Left ventricle myocardium inferior (tissue), 1 donor: Measurements from ENCODE around the gene SLC38A10. TPM values are rescaled to one million over a fixed set of nuclear protein-coding genes. Genes with fewer than 3 reads are reported as not detected.
A peak's percentile ranks its signal among the peaks of the same experiment; 100 is the strongest.

ENCODE experiments used
- DNase-seq: peaks from one replicate; pipeline ENCODE4 v3.0.0-alpha.2; 2020
- H3K27ac ChIP-seq: fragments of 200-600 bp; replicated peaks from 2 replicates; pipeline ENCODE4 v1.8.0; 2021
- H3K27me3 ChIP-seq: fragments of 200-600 bp; 2 replicates; pipeline ENCODE4 v1.8.0; 2021; ENCODE audit warnings: low read depth
- H3K36me3 ChIP-seq: fragments of 200-600 bp; 2 replicates; pipeline ENCODE4 v1.8.0; 2021
- H3K4me1 ChIP-seq: fragments of 200-600 bp; 2 replicates; pipeline ENCODE4 v1.8.0; 2021
- H3K4me3 ChIP-seq: fragments of 200-600 bp; 2 replicates; pipeline ENCODE4 v1.8.0; 2021; ENCODE audit warnings: mild to moderate bottlenecking, moderate library complexity
- H3K9me3 ChIP-seq: fragments of 200-600 bp; replicated peaks from 2 replicates; pipeline ENCODE4 v1.8.0; 2021
- intact Hi-C: fragments of 100-400 bp; cut with micrococcal nuclease; formaldehyde crosslinking; loops from one replicate; pipeline ENCODE4 v1.11.0; 2022
- total RNA-seq: library from RNA; stranded (reverse); fragmentation: NEBNext Ultra II Directional; extraction: Animal tissue kit (Norgen Biotek cat#: 25700); gene quantifications from one replicate; pipeline ENCODE4 v1.2.1, GENCODE V29; 2021
- TF ChIP-seq, protein P1 (sequence below): fragments of 200-600 bp; IDR thresholded peaks from 2 replicates; pipeline ENCODE4 v1.8.0; 2021; ENCODE audit warnings: antibody characterized with exemption, mild to moderate bottlenecking, borderline replicate concordance
- donor health status: DM: no; HTN: yes; CAD: no; lungs with severe emphysema.

SLC38A10 gene
- total RNA-seq, 1 donor from 2014 or later: 50.1 TPM

DNA sequence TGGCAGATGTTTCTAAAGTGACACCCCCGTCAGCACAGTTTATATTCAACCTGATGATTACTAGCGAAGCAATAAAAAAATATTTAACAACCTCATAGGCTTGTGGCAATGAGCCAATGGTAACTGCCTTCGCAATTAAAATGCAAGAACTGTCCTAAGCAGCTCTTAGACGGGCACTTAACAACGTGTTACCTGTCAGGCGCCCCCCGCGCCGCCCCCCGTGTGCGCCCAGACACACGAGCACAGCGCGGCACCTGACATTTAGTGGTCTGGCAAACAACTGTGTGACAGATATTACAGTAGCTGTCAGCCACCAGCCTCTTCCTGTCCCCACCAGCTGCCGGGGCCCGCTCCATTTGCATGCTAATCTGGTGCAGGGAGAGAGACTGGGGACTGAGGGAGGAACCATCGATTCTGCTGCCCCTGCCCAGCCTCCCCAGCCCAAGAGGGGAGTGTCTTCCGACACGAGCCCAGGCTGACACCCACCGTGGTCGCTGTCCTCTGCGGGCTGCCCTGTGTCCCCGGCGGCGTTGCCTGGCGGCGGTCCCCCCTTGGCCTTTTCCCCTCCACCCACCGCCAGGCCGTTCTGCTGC is 43.3 kb downstream of the SLC38A10 start:
- H3K36me3 ChIP-seq: peaks cover 29% of the 10 kb centered on the region
- peaks cover 41% of the 10 kb centered on the region for H3K4me1 ChIP-seq
- no peaks in the 10 kb centered on the region for H3K27me3 ChIP-seq
- DNase-seq: no peak
- TF ChIP-seq, protein P1, sequence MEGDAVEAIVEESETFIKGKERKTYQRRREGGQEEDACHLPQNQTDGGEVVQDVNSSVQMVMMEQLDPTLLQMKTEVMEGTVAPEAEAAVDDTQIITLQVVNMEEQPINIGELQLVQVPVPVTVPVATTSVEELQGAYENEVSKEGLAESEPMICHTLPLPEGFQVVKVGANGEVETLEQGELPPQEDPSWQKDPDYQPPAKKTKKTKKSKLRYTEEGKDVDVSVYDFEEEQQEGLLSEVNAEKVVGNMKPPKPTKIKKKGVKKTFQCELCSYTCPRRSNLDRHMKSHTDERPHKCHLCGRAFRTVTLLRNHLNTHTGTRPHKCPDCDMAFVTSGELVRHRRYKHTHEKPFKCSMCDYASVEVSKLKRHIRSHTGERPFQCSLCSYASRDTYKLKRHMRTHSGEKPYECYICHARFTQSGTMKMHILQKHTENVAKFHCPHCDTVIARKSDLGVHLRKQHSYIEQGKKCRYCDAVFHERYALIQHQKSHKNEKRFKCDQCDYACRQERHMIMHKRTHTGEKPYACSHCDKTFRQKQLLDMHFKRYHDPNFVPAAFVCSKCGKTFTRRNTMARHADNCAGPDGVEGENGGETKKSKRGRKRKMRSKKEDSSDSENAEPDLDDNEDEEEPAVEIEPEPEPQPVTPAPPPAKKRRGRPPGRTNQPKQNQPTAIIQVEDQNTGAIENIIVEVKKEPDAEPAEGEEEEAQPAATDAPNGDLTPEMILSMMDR: no peak
- H3K9me3 ChIP-seq: no peaks in the 10 kb centered on the region
- H3K27ac ChIP-seq: peak overlapping the region; percentile 61
- no peak overlapping the region for H3K4me3 ChIP-seq
- intact Hi-C loops: loop anchor here (5.0 to 10.0 kb wide), 2 partner anchors 223 to 350 kb away; no protein-coding TSS in a partner anchor

DNA sequence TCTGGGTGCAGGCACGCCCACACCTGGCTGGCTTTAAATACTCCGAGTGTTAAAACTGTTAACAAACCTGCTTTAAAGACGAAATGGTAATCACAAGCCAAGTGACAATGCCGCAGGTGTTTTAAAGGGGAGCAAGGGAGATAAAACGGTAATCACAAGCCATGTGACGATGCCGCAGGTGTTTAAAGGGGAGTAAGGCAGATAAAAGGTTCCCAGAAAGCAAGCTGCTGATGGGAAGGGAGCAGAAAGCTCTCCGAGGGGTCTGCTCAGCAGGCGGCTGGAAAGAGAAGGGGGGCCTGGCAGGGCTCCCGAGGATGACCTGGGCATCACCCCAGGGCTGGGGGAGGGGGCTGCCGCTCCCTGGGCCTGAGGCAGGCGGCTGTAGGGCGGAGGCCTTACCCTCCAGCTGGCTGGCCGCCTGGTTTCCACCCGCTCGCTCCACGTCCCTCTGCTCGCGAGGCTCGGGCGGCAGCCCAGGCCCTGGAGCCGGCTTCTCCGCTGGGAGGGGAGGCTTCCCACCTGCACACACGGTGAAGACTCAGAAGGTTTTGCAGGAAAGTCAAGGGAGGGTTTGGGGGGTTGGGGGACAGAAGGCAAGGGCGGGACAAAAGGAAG is 43.9 kb downstream of the SLC38A10 start:
- Histone ChIP-seq H3K4me3 (no peak overlapping the region), H3K27me3 (no peaks in the 10 kb centered on the region), H3K36me3 (peaks cover 29% of the 10 kb centered on the region), H3K27ac (peak overlapping the region; percentile 61), H3K4me1 (peaks cover 41% of the 10 kb centered on the region), H3K9me3 (no peaks in the 10 kb centered on the region)
- TF ChIP-seq, protein P1: no peak
- intact Hi-C loops: loop anchor here (5.0 to 10.0 kb wide), 2 partner anchors 224 to 351 kb away; no protein-coding TSS in a partner anchor
- DNase-seq: peak; percentile 56

DNA sequence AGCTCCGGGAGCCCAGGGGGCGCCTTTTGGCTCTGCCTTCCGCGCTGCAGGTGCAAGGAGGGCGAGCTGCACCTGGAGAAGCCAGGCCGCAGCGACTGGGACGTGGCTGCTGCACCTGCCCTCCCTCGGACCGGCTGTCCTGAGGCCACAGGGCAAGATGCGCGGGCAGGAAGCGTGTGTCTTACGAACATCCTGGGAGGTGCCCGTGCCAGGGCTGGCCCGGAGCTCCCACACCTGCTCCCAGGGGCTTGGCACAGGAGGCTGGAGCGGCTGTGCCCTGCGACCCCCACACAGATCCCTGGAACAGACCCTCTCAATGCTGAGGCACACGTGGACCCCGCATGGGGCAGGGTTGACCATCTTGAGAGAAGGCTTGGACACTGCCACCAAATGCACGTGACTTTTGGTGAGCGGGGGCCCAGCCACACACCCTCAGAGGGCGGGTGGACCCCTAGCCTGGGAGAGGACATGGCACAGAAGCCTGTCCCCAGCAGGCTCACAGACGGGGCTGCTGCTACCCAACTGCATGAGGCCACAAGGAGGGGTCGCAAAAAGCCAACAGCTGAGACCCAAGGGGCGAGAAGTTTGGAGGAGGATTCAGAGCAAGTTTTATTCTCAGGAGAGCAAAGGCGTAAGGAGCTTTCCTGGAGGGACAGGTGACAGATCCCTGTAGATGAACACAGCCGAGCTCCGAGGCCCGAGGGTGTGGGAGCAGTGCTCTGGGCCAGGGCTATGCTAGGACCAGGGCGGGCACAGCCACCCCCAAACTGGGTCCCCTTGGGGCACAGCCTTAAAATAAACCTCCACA is 44.6 kb downstream of the SLC38A10 start:
- Histone ChIP-seq H3K27me3 (no peaks in the 10 kb centered on the region), H3K4me3 (no peak overlapping the region), H3K36me3 (peaks cover 29% of the 10 kb centered on the region), H3K4me1 (peaks cover 37% of the 10 kb centered on the region), H3K9me3 (no peaks in the 10 kb centered on the region), H3K27ac (no peak overlapping the region)
- intact Hi-C loops: loop anchor here (5.0 to 10.0 kb wide), 2 partner anchors 224 to 352 kb away; no protein-coding TSS in a partner anchor
- no peak for DNase-seq
- TF ChIP-seq, protein P1: no peak

DNA sequence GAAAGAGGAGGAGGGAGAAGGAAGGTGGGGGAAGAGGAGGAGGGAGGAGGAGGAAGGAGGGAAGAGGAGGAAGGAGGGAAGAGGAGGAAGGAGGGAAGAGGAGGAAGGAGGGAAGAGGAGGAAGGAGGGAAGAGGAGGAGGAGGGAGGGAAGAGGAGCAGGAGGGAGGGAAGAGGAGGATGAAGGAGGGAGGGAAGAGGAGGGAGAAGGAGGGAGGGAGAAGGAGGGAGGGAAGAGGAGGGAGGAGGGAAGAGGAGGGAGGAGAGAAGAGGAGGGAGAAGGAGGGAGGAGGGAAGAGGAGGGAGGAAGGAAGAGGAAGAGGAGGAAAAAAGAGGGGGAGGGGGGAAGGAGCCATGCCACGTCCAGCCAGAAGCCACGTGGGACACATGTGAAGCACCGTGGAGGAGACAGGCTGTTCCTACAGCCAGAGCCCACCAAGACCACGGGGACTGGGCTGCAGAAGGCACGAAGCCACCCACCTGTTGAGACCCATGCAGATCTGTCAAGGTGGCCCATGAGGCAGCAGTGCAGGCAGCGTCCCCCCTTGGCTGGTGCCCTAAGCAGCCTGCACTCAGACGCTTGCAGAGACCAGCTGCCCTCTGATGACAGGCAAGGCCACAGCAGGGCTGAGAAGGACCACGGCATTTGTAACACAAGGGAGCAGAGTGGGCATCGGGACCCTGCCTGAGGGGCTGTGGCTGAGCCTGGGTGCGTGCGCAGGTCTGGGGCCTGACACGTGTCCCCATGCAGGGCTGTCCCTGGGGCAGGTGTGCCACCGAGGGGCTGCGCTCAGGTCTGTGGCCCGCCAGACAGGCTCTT is 45.7 kb downstream of the SLC38A10 start:
- Histone ChIP-seq H3K27ac (no peak overlapping the region), H3K36me3 (peaks cover 29% of the 10 kb centered on the region), H3K4me3 (no peak overlapping the region), H3K27me3 (no peaks in the 10 kb centered on the region), H3K4me1 (peaks cover 26% of the 10 kb centered on the region), H3K9me3 (no peaks in the 10 kb centered on the region)
- no peak for DNase-seq
- TF ChIP-seq, protein P1: no peak
- intact Hi-C loops: loop anchor here (5.0 to 10.0 kb wide), 2 partner anchors 225 to 353 kb away; no protein-coding TSS in a partner anchor

DNA sequence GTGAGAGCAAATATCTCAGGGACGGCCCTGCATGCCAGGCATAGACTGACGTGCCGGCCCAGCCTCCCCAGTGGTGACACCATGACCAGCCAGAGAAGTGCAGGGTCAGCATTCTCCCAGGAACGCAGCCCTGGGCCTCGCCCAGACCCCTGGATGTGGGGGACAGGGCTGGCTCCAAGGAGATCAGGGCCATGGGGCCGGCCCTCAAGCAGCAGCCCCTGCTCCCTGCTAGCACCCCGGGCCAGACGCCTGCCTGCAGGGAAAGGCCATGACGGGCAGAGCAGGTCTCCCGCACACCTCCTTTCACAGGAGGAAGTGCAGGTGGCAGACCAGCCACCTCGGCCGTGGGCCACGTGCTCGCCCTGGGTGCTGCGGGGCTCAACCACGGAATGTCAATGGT is 46.5 kb downstream of the SLC38A10 start:
- intact Hi-C loops: no loop called here
- peaks cover 29% of the 10 kb centered on the region for H3K36me3 ChIP-seq

More for the DNA sequence above, 46.5 kb downstream of the SLC38A10 start:
- Histone ChIP-seq H3K4me1 (peaks cover 24% of the 10 kb centered on the region), H3K9me3 (no peaks in the 10 kb centered on the region), H3K27ac (no peak overlapping the region), H3K4me3 (no peak overlapping the region), H3K27me3 (no peaks in the 10 kb centered on the region)
- TF ChIP-seq, protein P1: no peak
- no peak for DNase-seq
